Measurements from ENCODE around the gene G6PC1. TPM values are rescaled to one million over a fixed set of nuclear protein-coding genes. Genes with fewer than 3 reads are reported as not detected.

G6PC1 gene
- total RNA-seq, 1 experiment from 2014 or later: 0.10 TPM

- Histone ChIP-seq H3K79me2 (ENCODE audit: insufficient read depth, low read length) (no peaks in the 10 kb centered on the region), H3K9ac (ENCODE audit: low read length) (no peak overlapping the region), H2AFZ (ENCODE audit: low read depth, low read length, poor library complexity, severe bottlenecking) (no peak overlapping the region), H3K4me3 (replicated peaks in 1 of 2; ENCODE audit: low read depth in 1 of 2, low read length in 2 of 2) (no peak overlapping the region), H3K4me2 (ENCODE audit: low read length) (no peak overlapping the region), H3K27ac (ENCODE audit: low read depth, low read length) (no peak overlapping the region), H3K36me3 (ENCODE audit: control insufficient read depth in 1 of 2, insufficient read depth in 2 of 2, low read length in 2 of 2) (no peaks in the 10 kb centered on the region), H3K9me3 (ENCODE audit: control insufficient read depth in 1 of 2, insufficient read depth in 1 of 2, low read depth in 1 of 2, low read length in 2 of 2) (no peaks in the 10 kb centered on the region), H3K27me3 (ENCODE audit: insufficient read depth, low read length) (no peaks in the 10 kb centered on the region), H3K4me1 (ENCODE audit: control insufficient read depth in 1 of 2, insufficient read depth in 2 of 2, low read length in 2 of 2) (no peaks in the 10 kb centered on the region; a peak in 1 of 4 replicates), H3K9me2 (ENCODE audit: insufficient read depth) (no peaks in the 10 kb centered on the region), H4K20me1 (ENCODE audit: insufficient read depth) (no peaks in the 10 kb centered on the region)
- ChIA-PET RAD21 (ENCODE audit: low non-redundant PET in 1 of 2, low total read pairs in 2 of 2, uncharacterized antibody in 2 of 2, unreplicated experiment in 2 of 2) (no interaction called here), POLR2A (no interaction called here), CTCF (no interaction called here)
- intact Hi-C loops (cut with micrococcal nuclease): no loop called here
- DNase-seq (ENCODE audit: low read depth, low spot score) (no peak), ATAC-seq (no peak)
- BruUV-seq (replicated peaks): no TSS peak
- TF ChIP-seq SRF (IDR thresholded peaks at IDR 0.05; ENCODE audit: low read depth): no peak
- no peak for TF ChIP-seq JUND (IDR thresholded peaks at IDR 0.05)
- TF ChIP-seq ELF1 (IDR thresholded peaks at IDR 0.05; ENCODE audit: borderline replicate concordance, low read depth): no peak
- TF ChIP-seq ZFX (IDR thresholded peaks at IDR 0.05): no peak
- no peak for TF ChIP-seq POLR2AphosphoS5 (IDR thresholded peaks at IDR 0.05; ENCODE audit: low read depth, low read length)
- TF ChIP-seq ZNF274 (IDR thresholded peaks at IDR 0.05; ENCODE audit: low read depth, low read length): no peak
- TF ChIP-seq EZH2 (IDR thresholded peaks at IDR 0.05): no peak
- no peak for TF ChIP-seq CBX3 (IDR thresholded peaks at IDR 0.05; ENCODE audit: low read depth)
- TF ChIP-seq CEBPB (IDR thresholded peaks at IDR 0.05; ENCODE audit: low read depth): no peak
- no peak for TF ChIP-seq POLR2A (IDR thresholded peaks at IDR 0.05; ENCODE audit: borderline replicate concordance, extremely low read depth, insufficient read depth, insufficient read length)
- TF ChIP-seq TCF7L2 (IDR thresholded peaks at IDR 0.05; ENCODE audit: borderline replicate concordance, extremely low read depth, insufficient read depth, insufficient read length): no peak
- no peak for TF ChIP-seq YY1 (IDR thresholded peaks at IDR 0.05; ENCODE audit: extremely low read depth, insufficient replicate concordance, low read depth, low read length)
- no peak for TF ChIP-seq MAX (IDR thresholded peaks at IDR 0.05)
- TF ChIP-seq FOSL1 (IDR thresholded peaks at IDR 0.05; ENCODE audit: low read depth): no peak
- TF ChIP-seq SP1 (IDR thresholded peaks at IDR 0.05; ENCODE audit: low read depth): no peak
- TF ChIP-seq ZBTB33 (IDR thresholded peaks at IDR 0.05; ENCODE audit: extremely low read depth, insufficient replicate concordance, low read length): no peak
- TF ChIP-seq SIN3A (IDR thresholded peaks at IDR 0.05; ENCODE audit: low read depth): no peak
- no peak for TF ChIP-seq RAD21 (IDR thresholded peaks at IDR 0.05; ENCODE audit: low read depth)
- TF ChIP-seq EZH2phosphoT487 (IDR thresholded peaks at IDR 0.05; ENCODE audit: borderline replicate concordance): no peak
These were observed 21.0 kb upstream of the G6PC1 start for GRCh38 chr17:42879596-42879985.
